GM12878 (cell line): ENCODE measurements around the gene TPBGL. TPM values are rescaled to one million over a fixed set of nuclear protein-coding genes. Genes with fewer than 3 reads are reported as not detected.

Experiments
- ATAC-seq: fragments of 200-7000 bp; cut with Tn5 transposase; 3 replicates; pipeline ENCODE4 v1.9.1; 2020; ENCODE audit warnings: mild to moderate bottlenecking, moderate library complexity
- BruUV-seq: library from RNA; stranded (reverse); fragments of 400-500 nt; replicated peaks from 2 replicates; lab custom pipeline; 2021; lab: Mats Ljungman, UMichigan
- CTCF ChIA-PET: fragments of 300-600 bp; sonication (Branson Sonifier 250); formaldehyde crosslinking; extraction: SDS; loops from one replicate; lab custom pipeline; 2021; ENCODE audit warnings: inconsistent platforms; lab: Yijun Ruan, JAX
- POLR2A ChIA-PET: fragments of 350-600 bp; formaldehyde crosslinking; extraction: SDS; loops from one replicate; lab custom pipeline; 2021; ENCODE audit warnings: inconsistent platforms; lab: Charles Lee
- RAD21 ChIA-PET: fragments of 300-600 bp; sonication (Branson Sonifier 250); formaldehyde crosslinking; loops from one replicate; lab custom pipeline; 2023; ENCODE audit warnings: antibody characterized with exemption; ENCODE audit not compliant: unreplicated experiment; lab: Charles Lee
- SMC1A ChIA-PET: fragments of 300-600 bp; sonication (Branson Sonifier 250); formaldehyde crosslinking; loops from one replicate; lab custom pipeline; 2023; ENCODE audit not compliant: unreplicated experiment, uncharacterized antibody; lab: Charles Lee
- DNase-seq: peaks from one replicate; pipeline ENCODE4 v3.0.0-alpha.2; 2011; ENCODE audit warnings: low read depth, low spot score
- FAIRE-seq: peaks from 3 replicates; lab custom pipeline; 2011; peaks lifted over from hg19 to GRCh38; lab: Jason Lieb, UNC
- H2AFZ ChIP-seq: 2 replicates; pipeline ENCODE4 v1.6.0; 2011; ENCODE audit warnings: low read depth, low read length, control low read depth; ENCODE audit not compliant: control insufficient read depth
- H3K27ac ChIP-seq: 2 replicates; pipeline ENCODE4 v1.5.1; 2011; ENCODE audit warnings: control low read depth; ENCODE audit not compliant: control insufficient read depth, insufficient read depth
- H3K27me3 ChIP-seq, 2 experiments: replicated peaks in 1 of 2; 2 replicates each; pipeline versions ENCODE4 v1.6.0 to v1.6.1; 2011; ENCODE audit warnings: low read length in 1 of 2; ENCODE audit not compliant: control insufficient read depth in 2 of 2, insufficient read depth in 2 of 2
- H3K36me3 ChIP-seq, 2 experiments: 2 replicates each; pipeline ENCODE4 v1.5.1; 2011; ENCODE audit warnings: low read length in 1 of 2; ENCODE audit not compliant: control insufficient read depth in 2 of 2, insufficient read depth in 2 of 2
- H3K4me1 ChIP-seq: 2 replicates; pipeline ENCODE4 v1.6.1; 2011; ENCODE audit warnings: mild to moderate bottlenecking, low read length, moderate library complexity, mixed read lengths; ENCODE audit not compliant: control insufficient read depth, insufficient read depth
- H3K4me2 ChIP-seq: 2 replicates; pipeline ENCODE4 v1.6.0; 2011; ENCODE audit warnings: control low read depth; ENCODE audit not compliant: control insufficient read depth, insufficient read depth
- H3K4me3 ChIP-seq: fragments of 200-600 bp; sonication (generic); 2 replicates; pipeline ENCODE4 v1.5.1; 2016
- H3K79me2 ChIP-seq: 2 replicates; pipeline ENCODE4 v1.6.0; 2011; ENCODE audit warnings: low read length; ENCODE audit not compliant: control insufficient read depth, insufficient read depth
- H3K9ac ChIP-seq: 2 replicates; pipeline ENCODE4 v1.8.0; 2011; ENCODE audit warnings: low read length, control low read depth, mixed read lengths; ENCODE audit not compliant: control insufficient read depth, insufficient read depth
- H3K9me3 ChIP-seq: replicated peaks from 3 replicates; pipeline ENCODE4 v1.5.1; 2011; ENCODE audit warnings: mild to moderate bottlenecking, low read length; ENCODE audit not compliant: control insufficient read depth, insufficient read depth
- H4K20me1 ChIP-seq: 2 replicates; pipeline ENCODE4 v1.6.0; 2011; ENCODE audit not compliant: control insufficient read depth, insufficient read depth
- ASH2L ChIP-seq: fragments of 300-600, 200-600 bp; sonication (generic); IDR thresholded peaks from 2 replicates; pipeline ENCODE4 v1.6.1; 2017; ENCODE audit warnings: low read depth, mild to moderate bottlenecking, borderline replicate concordance
- ATF7 ChIP-seq: fragments of 450-650 bp; IDR thresholded peaks from 2 replicates; pipeline ENCODE4 v1.6.1; 2016; ENCODE audit warnings: low read depth, mild to moderate bottlenecking
- BCLAF1 ChIP-seq: fragments of 450-650 bp; IDR thresholded peaks from 2 replicates; pipeline ENCODE4 v1.6.1; 2017; ENCODE audit warnings: antibody characterized with exemption, mild to moderate bottlenecking, moderate library complexity
- GATAD2B ChIP-seq: fragments of 450-650 bp; conservative IDR thresholded peaks from 2 replicates; pipeline ENCODE4 v1.6.1; 2017; ENCODE audit warnings: low read depth, mild to moderate bottlenecking, moderate library complexity
- IKZF1 ChIP-seq: fragments of 450-650 bp; conservative IDR thresholded peaks from 2 replicates; pipeline ENCODE4 v1.6.1; 2017; ENCODE audit warnings: antibody characterized with exemption, mild to moderate bottlenecking
- MXI1 ChIP-seq: fragments of 150-350 bp; IDR thresholded peaks from 2 replicates; pipeline ENCODE4 v1.6.1; 2011; ENCODE audit warnings: low read depth, mild to moderate bottlenecking, inconsistent platforms, low read length, improper control_type of control experiment
- NR2F1 ChIP-seq: fragments of 450-650 bp; conservative IDR thresholded peaks from 2 replicates; pipeline ENCODE4 v1.6.1; 2017; ENCODE audit warnings: mild to moderate bottlenecking
- PAX5 ChIP-seq: IDR thresholded peaks from 2 replicates; pipeline ENCODE4 v1.6.1; 2011; ENCODE audit warnings: low read depth, low read length, borderline replicate concordance
- POLR2AphosphoS5 ChIP-seq: IDR thresholded peaks from 2 replicates; pipeline ENCODE4 v1.6.1; 2011; ENCODE audit warnings: mild to moderate bottlenecking, low read length, inconsistent platforms
- RAD51 ChIP-seq: fragments of 450-650 bp; IDR thresholded peaks from 2 replicates; pipeline ENCODE4 v1.6.1; 2016; ENCODE audit warnings: moderate library complexity, mild to moderate bottlenecking, inconsistent platforms
- YY1 ChIP-seq: IDR thresholded peaks from 2 replicates; pipeline ENCODE4 v1.6.1; 2011; ENCODE audit warnings: low read depth, mild to moderate bottlenecking, low read length
- WGBS: methylation state at CpG from one replicate; pipeline ENCODE4 v1.1.6; 2016; ENCODE audit warnings: low lambda C conversion rate; ENCODE audit not compliant: insufficient replicate concordance, insufficient coverage; ENCODE audit errors: missing lambda C conversion rate; 5-methylcytosine and 5-hydroxymethylcytosine counted together
- in situ Hi-C: fragments of 300-500 bp; cut with MboI; formaldehyde crosslinking; loops from 9 replicates; pipeline ENCODE4 v1.14.3; 2018; ENCODE audit warnings: mixed read lengths
- intact Hi-C: fragments of 100-400 bp; cut with micrococcal nuclease; formaldehyde crosslinking; loops from one replicate; pipeline ENCODE4 v1.14.2; 2022; ENCODE audit not compliant: unreplicated experiment
- polyA plus RNA-seq, 11 experiments: library from polyadenylated mRNA; depleted of rRNA in 4 of 11; unstranded in 6 of 11; stranded (reverse) in 5 of 11; fragments of >200 nt; fragmentation: Nextera tagmentation in 4 of 11; fragmentation: Illumina TruSeq in 1 of 11; extraction: Ambion mirVana in 4 of 11; extraction: Trizol in 1 of 11; gene quantifications; 1 replicate in 1 of 11; 2 replicates in 10 of 11; pipeline versions ENCODE4 v1.2.1 to v1.2.3, GENCODE V29; 2011 to 2016; ENCODE audit warnings: inconsistent platforms in 2 of 11, missing spikeins in 2 of 11, low read depth in 1 of 11
- total RNA-seq, 4 experiments: library from RNA; depleted of rRNA in 3 of 4; stranded (reverse); fragments of >200 nt in 3 of 4; fragmentation: Illumina TruSeq in 1 of 4; extraction: Trizol in 1 of 4; gene quantifications; 2 replicates each; pipeline versions ENCODE4 v1.2.1 to v1.2.3, GENCODE V29; 2013 to 2021

Gene TPBGL
- total and polyA plus RNA-seq, 10 of the 15 experiments (the other 5 are each of a cell fraction or from before 2014, with no cell fraction given): not detected

- Histone ChIP-seq H3K9me3 (no peaks in the 10 kb centered on the region), H4K20me1 (no peaks in the 10 kb centered on the region; the same call in 1 of the 2 replicates), H3K27me3 (no peaks in the 10 kb centered on the region; a peak in 2 of 4 replicates), H3K9ac (no peak overlapping the region), H3K4me3 (no peak overlapping the region), H3K4me2 (no peak overlapping the region), H3K79me2 (no peaks in the 10 kb centered on the region), H3K36me3 (no peaks in the 10 kb centered on the region), H3K4me1 (no peaks in the 10 kb centered on the region), H2AFZ (no peak overlapping the region), H3K27ac (no peak overlapping the region)
- DNase-seq (no peak), ATAC-seq (no peak), FAIRE-seq (no peak)
- no TSS peak for BruUV-seq
- TF ChIP-seq IKZF1 (no peak), ATF7 (no peak), GATAD2B (no peak), MXI1 (no peak), NR2F1 (no peak), PAX5 (no peak), POLR2AphosphoS5 (no peak), ASH2L (no peak), RAD51 (no peak), YY1 (no peak), BCLAF1 (no peak)
- 26% methylated on average over 2 of the region's 2 CpGs for WGBS
- POLR2A ChIA-PET: no interaction called here
- intact Hi-C loops (no loop called here), in situ Hi-C loops (no loop called here)
- CTCF ChIA-PET: interaction anchor here (0.6 to 2.0 kb wide), 4 partner anchors 9 to 303 kb away, joined by 3 to 5 read pairs (median 4); no protein-coding TSS in a partner anchor
- RAD21 ChIA-PET: no interaction called here
- SMC1A ChIA-PET: interaction anchor here (1.0 to 1.3 kb wide), 2 partner anchors 8 to 9 kb away, joined by 3 to 4 read pairs; no protein-coding TSS in a partner anchor
These were observed 10.0 kb upstream of the TPBGL start for GRCh38 chr11:75230621-75231020.
